Stimulated activated CD4-positive, alpha-beta T cell treated with anti-CD3 and anti-CD28 coated beads, Interleukin-12 subunit alpha, Interleukin-12 subunit beta, amount 100 ng/mL, for 24 hours (primary cell): ENCODE results near the gene ACAD11.

Source experiments
- DNase-seq, 2 experiments: peaks; one replicate each; pipeline ENCODE4 v3.0.0-alpha.2; 2020; ENCODE audit warnings: low read depth in 2 of 2

Gene ACAD11

DNA sequence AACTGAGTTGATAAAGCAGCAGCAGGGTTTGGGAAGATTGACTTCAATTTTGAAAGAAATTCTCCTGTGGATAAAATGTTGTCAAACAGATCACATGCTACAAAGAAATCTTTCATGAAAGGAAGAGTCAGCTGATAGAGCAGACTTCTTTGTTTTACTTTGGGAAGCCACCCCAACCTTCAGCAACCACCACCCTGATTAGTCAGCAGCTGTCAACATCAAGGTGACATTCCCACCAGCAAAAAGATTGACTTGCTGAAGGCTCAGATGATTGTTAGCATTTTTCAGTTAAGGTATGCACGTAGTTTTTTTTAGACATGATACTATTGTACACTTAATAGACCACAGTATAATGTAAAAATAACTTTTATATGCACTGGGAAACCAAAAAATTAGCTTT, 150.1 kb downstream of the ACAD11 start:
- no peak for DNase-seq

DNA sequence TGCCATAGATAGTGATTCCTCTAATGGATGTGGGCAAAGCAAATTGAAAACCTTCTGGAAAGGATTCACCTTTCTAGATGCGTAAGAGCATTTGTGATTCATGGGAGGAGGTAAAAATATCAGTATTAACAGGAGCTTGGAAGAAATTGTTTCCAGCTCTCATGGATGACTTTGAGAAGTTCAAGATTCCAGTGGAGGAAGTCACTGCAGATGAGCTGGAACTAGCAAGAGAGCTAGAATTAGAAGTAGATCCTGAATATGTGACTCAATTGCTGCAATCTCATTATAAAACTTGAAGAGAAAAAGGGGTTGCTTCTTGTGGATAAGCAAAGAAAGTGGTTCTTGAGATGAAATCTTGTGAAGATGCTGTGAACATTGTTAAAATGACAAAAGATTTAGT, 150.5 kb downstream of the ACAD11 start:
- DNase-seq: no peak
